A673 (cell line): ENCODE results near the gene BMPR1A. TPM values are rescaled to one million over a fixed set of nuclear protein-coding genes. Genes with fewer than 3 reads are reported as not detected.

ENCODE experiments used
- Bru-seq: library from RNA; stranded (reverse); fragments of 400-500 nt; gene quantifications from one replicate; lab custom pipeline; 2021; lab: Mats Ljungman, UMichigan
- BruChase-seq, 2 experiments: library from RNA; stranded (reverse); fragments of 400-500 nt; gene quantifications; one replicate each; lab custom pipeline; 2021; lab: Mats Ljungman, UMichigan
- BruUV-seq: library from RNA; stranded (reverse); fragments of 400-500 nt; replicated peaks from 2 replicates; lab custom pipeline; 2021; lab: Mats Ljungman, UMichigan
- CTCF ChIA-PET: fragments of 300-600 bp; sonication (Branson Sonifier 250); formaldehyde crosslinking; loops from one replicate; lab custom pipeline; 2022; ENCODE audit warnings: antibody characterized with exemption; lab: Charles Lee
- POLR2A ChIA-PET: fragments of 300-600 bp; sonication (Branson Sonifier 250); formaldehyde crosslinking; loops from one replicate; lab custom pipeline; 2022; ENCODE audit warnings: antibody characterized with exemption; ENCODE audit not compliant: low non-redundant PET; lab: Charles Lee
- DNase-seq: peaks from one replicate; pipeline ENCODE4 v3.0.0-alpha.2; 2015; ENCODE audit warnings: low spot score
- H3K27ac ChIP-seq: fragments of 200-600 bp; sonication (generic); 2 replicates; pipeline ENCODE4 v1.5.1; 2016; ENCODE audit warnings: mixed run types, low read depth, mild to moderate bottlenecking, mixed read lengths, antibody characterized with exemption, low read length; ENCODE audit not compliant: poor library complexity, severe bottlenecking
- H3K27me3 ChIP-seq: fragments of 200-600 bp; sonication (generic); replicated peaks from 2 replicates; pipeline ENCODE4 v1.6.1; 2017; ENCODE audit warnings: mixed run types, low read depth, mild to moderate bottlenecking, mixed read lengths, antibody characterized with exemption, low read length; ENCODE audit not compliant: insufficient read depth, poor library complexity
- H3K36me3 ChIP-seq: fragments of 200-600 bp; sonication (generic); 2 replicates; pipeline ENCODE4 v1.6.1; 2016; ENCODE audit warnings: mixed run types, mild to moderate bottlenecking, mixed read lengths, antibody characterized with exemption, low read length; ENCODE audit not compliant: insufficient read depth, poor library complexity, severe bottlenecking
- H3K4me1 ChIP-seq: fragments of 200-600 bp; sonication (generic); 2 replicates; pipeline ENCODE4 v1.6.1; 2017; ENCODE audit warnings: mixed run types, mild to moderate bottlenecking, mixed read lengths, antibody characterized with exemption, low read length; ENCODE audit not compliant: insufficient read depth, poor library complexity, severe bottlenecking
- H3K4me3 ChIP-seq: fragments of 200-600 bp; sonication (generic); 2 replicates; pipeline ENCODE4 v1.5.1; 2016; ENCODE audit warnings: low read depth, mixed run types, mild to moderate bottlenecking, mixed read lengths, low read length; ENCODE audit not compliant: poor library complexity, severe bottlenecking
- H3K9me3 ChIP-seq: fragments of 200-600 bp; sonication (generic); 2 replicates; pipeline ENCODE4 v1.6.1; 2016; ENCODE audit warnings: mixed run types, low read depth, mild to moderate bottlenecking, mixed read lengths, antibody characterized with exemption, low read length; ENCODE audit not compliant: poor library complexity, severe bottlenecking
- EZH2 ChIP-seq: fragments of 200-600 bp; sonication (generic); IDR thresholded peaks from 2 replicates; pipeline ENCODE4 v1.6.1; 2017; ENCODE audit warnings: borderline replicate concordance, low read depth, mild to moderate bottlenecking, mixed read lengths, antibody characterized with exemption, low read length; ENCODE audit not compliant: poor library complexity, severe bottlenecking
- intact Hi-C: fragments of 100-400 bp; cut with micrococcal nuclease; formaldehyde crosslinking; loops from one replicate; pipeline ENCODE4 v1.10.0; 2022; ENCODE audit not compliant: unreplicated experiment
- long read RNA-seq: library from polyadenylated mRNA; stranded (forward); transcript quantifications from one replicate; pipeline ENCODE4 v2.0.0, GENCODE V29; 2022
- total RNA-seq: library from RNA; stranded (reverse); gene quantifications from 2 replicates; pipeline ENCODE4 v1.2.3, GENCODE V29; 2021
- TF ChIP-seq, protein P1 (sequence below): fragments of 300-800, 200-600 bp; sonication (generic); conservative IDR thresholded peaks from 2 replicates; pipeline ENCODE4 v1.5.1; 2017; ENCODE audit warnings: low read depth, mild to moderate bottlenecking, antibody characterized with exemption, low read length, moderate library complexity, mixed read lengths

Gene BMPR1A
- total RNA-seq (112 and 136 TPM in 2 replicates), Bru-seq, nascent RNA (percentile 97 among the genes with signal in this experiment), BruChase-seq, experiment 1, labeled RNA remaining after a 2-hour chase (percentile 93 among the genes with signal in this experiment), BruChase-seq, experiment 2, labeled RNA remaining after a 6-hour chase (percentile 94 among the genes with signal in this experiment)
- long read RNA-seq, full-length matches to known transcripts, result 93 of 144 reads
- long read RNA-seq, partial matches to known transcripts, result 5 of 144 reads
- long read RNA-seq, other reads (novel, unspliced or antisense), result 46 of 144 reads

GRCh38 chr10:86756511-86757112 lies at the start of gene BMPR1A:
Gene BMPR1A, plus strand, starts transcription at chr10:86756619. Its CDS starts 119,400 bp downstream, at chr10:86876019.
- Histone ChIP-seq H3K27ac (peak within 1 kb of the TSS; percentile 97), H3K27me3 (no peaks in the 10 kb centered on the region), H3K4me1 (peaks cover 49% of the 10 kb centered on the region), H3K36me3 (peaks cover 5% of the 10 kb centered on the region), H3K4me3 (peak within 1 kb of the TSS; percentile 93), H3K9me3 (no peaks in the 10 kb centered on the region)
- ChIA-PET CTCF (interaction anchor here (1.7 kb wide), 1 partner anchor 9 kb away, joined by 4 read pairs; no protein-coding TSS in a partner anchor), POLR2A (interaction anchor here (0.6 kb wide), 2 partner anchors 63 to 210 kb away, joined by 3 to 4 read pairs; no protein-coding TSS in a partner anchor)
- intact Hi-C loops, result loop anchor here (2.0 to 5.0 kb wide), 2 partner anchors 42 to 131 kb away; no protein-coding TSS in a partner anchor
- no peak for TF ChIP-seq EZH2
- TF ChIP-seq, protein P1, sequence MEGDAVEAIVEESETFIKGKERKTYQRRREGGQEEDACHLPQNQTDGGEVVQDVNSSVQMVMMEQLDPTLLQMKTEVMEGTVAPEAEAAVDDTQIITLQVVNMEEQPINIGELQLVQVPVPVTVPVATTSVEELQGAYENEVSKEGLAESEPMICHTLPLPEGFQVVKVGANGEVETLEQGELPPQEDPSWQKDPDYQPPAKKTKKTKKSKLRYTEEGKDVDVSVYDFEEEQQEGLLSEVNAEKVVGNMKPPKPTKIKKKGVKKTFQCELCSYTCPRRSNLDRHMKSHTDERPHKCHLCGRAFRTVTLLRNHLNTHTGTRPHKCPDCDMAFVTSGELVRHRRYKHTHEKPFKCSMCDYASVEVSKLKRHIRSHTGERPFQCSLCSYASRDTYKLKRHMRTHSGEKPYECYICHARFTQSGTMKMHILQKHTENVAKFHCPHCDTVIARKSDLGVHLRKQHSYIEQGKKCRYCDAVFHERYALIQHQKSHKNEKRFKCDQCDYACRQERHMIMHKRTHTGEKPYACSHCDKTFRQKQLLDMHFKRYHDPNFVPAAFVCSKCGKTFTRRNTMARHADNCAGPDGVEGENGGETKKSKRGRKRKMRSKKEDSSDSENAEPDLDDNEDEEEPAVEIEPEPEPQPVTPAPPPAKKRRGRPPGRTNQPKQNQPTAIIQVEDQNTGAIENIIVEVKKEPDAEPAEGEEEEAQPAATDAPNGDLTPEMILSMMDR, result no peak
- no TSS peak for BruUV-seq
- no peak for DNase-seq

- POLR2A ChIA-PET, result no interaction called here
- no TSS peak for BruUV-seq
- Histone ChIP-seq H3K9me3 (no peaks in the 10 kb centered on the region), H3K4me1 (peaks cover 12% of the 10 kb centered on the region), H3K27me3 (no peaks in the 10 kb centered on the region), H3K4me3 (no peak overlapping the region), H3K27ac (no peak overlapping the region), H3K36me3 (no peaks in the 10 kb centered on the region)
- CTCF ChIA-PET, result no interaction called here
- no peak for TF ChIP-seq EZH2
- TF ChIP-seq, protein P1, result no peak
- intact Hi-C loops, result no loop called here
- no peak for DNase-seq
Measured at GRCh38 chr10:86706977-86707376, 49.4 kb upstream of the BMPR1A start.

DNA sequence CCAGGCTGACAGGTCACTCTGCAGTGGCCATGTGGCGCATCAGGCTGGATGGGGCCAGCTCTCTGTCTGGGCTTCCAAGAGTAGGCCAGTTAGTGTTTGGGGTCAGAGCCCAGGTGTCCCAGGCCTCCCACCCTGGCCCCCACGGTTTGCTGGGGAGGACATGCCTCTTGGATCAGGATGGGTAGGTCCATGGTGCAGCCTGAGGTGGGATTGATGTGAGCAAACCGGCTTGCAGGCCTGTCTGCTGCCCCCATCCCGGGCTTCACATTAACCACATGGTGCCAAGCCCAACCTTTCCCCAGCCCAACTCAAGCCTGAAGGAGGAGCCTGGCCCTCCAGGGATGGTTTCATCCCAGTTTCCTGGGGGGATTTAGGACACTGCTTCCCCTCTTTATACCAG lies 48.9 kb upstream of the BMPR1A start:
- H3K4me3 ChIP-seq, result no peak overlapping the region
- H3K9me3 ChIP-seq, result no peaks in the 10 kb centered on the region
- DNase-seq, result no peak
- peaks cover 17% of the 10 kb centered on the region for H3K4me1 ChIP-seq
- no peaks in the 10 kb centered on the region for H3K27me3 ChIP-seq
- H3K27ac ChIP-seq, result no peak overlapping the region
- ChIA-PET POLR2A (no interaction called here), CTCF (no interaction called here)
- TF ChIP-seq EZH2, result no peak
- TF ChIP-seq, protein P1, result no peak
- intact Hi-C loops, result no loop called here
- no peaks in the 10 kb centered on the region for H3K36me3 ChIP-seq
- no TSS peak for BruUV-seq
